ENCODE results near the gene CIROP. TPM values are rescaled to one million over a fixed set of nuclear protein-coding genes. Genes with fewer than 3 reads are reported as not detected.
A peak's percentile ranks its signal among the peaks of the same experiment; 100 is the strongest.

The CIROP gene
- total RNA-seq, 1 donor from 2014 or later = not detected

GRCh38 chr14:23104070-23104590, 659 bp downstream of the CIROP start:
- Mint-ChIP-seq H3K27ac (ENCODE audit: unreplicated experiment) (no peak overlapping the region), H3K36me3 (ENCODE audit: low read depth, unreplicated experiment) (peaks cover 9% of the 10 kb centered on the region), H3K9me3 (ENCODE audit: unreplicated experiment) (no peaks in the 10 kb centered on the region), H3K4me3 (ENCODE audit: unreplicated experiment) (peak overlapping the region; percentile 31), H3K27me3 (ENCODE audit: unreplicated experiment) (peaks cover 11% of the 10 kb centered on the region), H3K4me1 (ENCODE audit: unreplicated experiment) (peaks cover 37% of the 10 kb centered on the region)
- DNase-seq (ENCODE audit: low spot score) = no peak
- no peak for TF ChIP-seq CTCF (IDR thresholded peaks at IDR 0.05; ENCODE audit: unreplicated experiment)

- no peak for TF ChIP-seq CTCF (IDR thresholded peaks at IDR 0.05; ENCODE audit: unreplicated experiment)
- Mint-ChIP-seq H3K4me3 (ENCODE audit: unreplicated experiment) (no peak overlapping the region), H3K27me3 (ENCODE audit: unreplicated experiment) (peaks cover 12% of the 10 kb centered on the region), H3K9me3 (ENCODE audit: unreplicated experiment) (no peaks in the 10 kb centered on the region), H3K4me1 (ENCODE audit: unreplicated experiment) (peaks cover 37% of the 10 kb centered on the region), H3K27ac (ENCODE audit: unreplicated experiment) (no peak overlapping the region), H3K36me3 (ENCODE audit: low read depth, unreplicated experiment) (peaks cover 14% of the 10 kb centered on the region)
- DNase-seq (ENCODE audit: low spot score) = no peak
Observed at GRCh38 chr14:23103581-23103980, 1.2 kb downstream of the CIROP start.

GRCh38 chr14:23102801-23103200, 2.0 kb downstream of the CIROP start:
- Mint-ChIP-seq H3K4me1 (ENCODE audit: unreplicated experiment) (peaks cover 38% of the 10 kb centered on the region), H3K4me3 (ENCODE audit: unreplicated experiment) (no peak overlapping the region), H3K9me3 (ENCODE audit: unreplicated experiment) (no peaks in the 10 kb centered on the region), H3K36me3 (ENCODE audit: low read depth, unreplicated experiment) (peaks cover 14% of the 10 kb centered on the region), H3K27ac (ENCODE audit: unreplicated experiment) (no peak overlapping the region), H3K27me3 (ENCODE audit: unreplicated experiment) (peaks cover 12% of the 10 kb centered on the region)
- no peak for TF ChIP-seq CTCF (IDR thresholded peaks at IDR 0.05; ENCODE audit: unreplicated experiment)
- no peak for DNase-seq (ENCODE audit: low spot score)

GRCh38 chr14:23101986-23102625, 2.7 kb downstream of the CIROP start:
- H3K4me3 Mint-ChIP-seq (ENCODE audit: unreplicated experiment) = no peak overlapping the region
- no peak for TF ChIP-seq CTCF (IDR thresholded peaks at IDR 0.05; ENCODE audit: unreplicated experiment)
- DNase-seq (ENCODE audit: low spot score) = no peak
- peaks cover 11% of the 10 kb centered on the region for H3K27me3 Mint-ChIP-seq (ENCODE audit: unreplicated experiment)
- peaks cover 19% of the 10 kb centered on the region for H3K36me3 Mint-ChIP-seq (ENCODE audit: low read depth, unreplicated experiment)
- no peaks in the 10 kb centered on the region for H3K9me3 Mint-ChIP-seq (ENCODE audit: unreplicated experiment)
- H3K4me1 Mint-ChIP-seq (ENCODE audit: unreplicated experiment) = peaks cover 43% of the 10 kb centered on the region
- no peak overlapping the region for H3K27ac Mint-ChIP-seq (ENCODE audit: unreplicated experiment)

- no peak overlapping the region for H3K27ac Mint-ChIP-seq (ENCODE audit: unreplicated experiment)
- peaks cover 12% of the 10 kb centered on the region for H3K27me3 Mint-ChIP-seq (ENCODE audit: unreplicated experiment)
- H3K4me1 Mint-ChIP-seq (ENCODE audit: unreplicated experiment) = peaks cover 44% of the 10 kb centered on the region
- H3K4me3 Mint-ChIP-seq (ENCODE audit: unreplicated experiment) = no peak overlapping the region
- H3K9me3 Mint-ChIP-seq (ENCODE audit: unreplicated experiment) = no peaks in the 10 kb centered on the region
- H3K36me3 Mint-ChIP-seq (ENCODE audit: low read depth, unreplicated experiment) = peaks cover 17% of the 10 kb centered on the region
- TF ChIP-seq CTCF (IDR thresholded peaks at IDR 0.05; ENCODE audit: unreplicated experiment) = no peak
- DNase-seq (ENCODE audit: low spot score) = no peak
Observed at GRCh38 chr14:23101213-23101970, 3.4 kb downstream of the CIROP start.

All from endothelial cell (in vitro differentiated cells).